Occipital lobe (tissue), 2 donors: ENCODE data around the gene TFAP2A. TPM values are rescaled to one million over a fixed set of nuclear protein-coding genes. Genes with fewer than 3 reads are reported as not detected.

ENCODE experiments used
- DNase-seq: peaks from one replicate; lab custom pipeline; 2025; lab: John Stamatoyannopoulos, UW
- total RNA-seq: library from RNA; depleted of rRNA; stranded (reverse); fragments of >200 nt; gene quantifications from one replicate; pipeline ENCODE4 v1.2.3, GENCODE V29; 2014

TFAP2A gene
- total RNA-seq, 1 donor from 2014 or later, result not detected

GRCh38 chr6:10425975-10426780, 11.3 kb upstream of the TFAP2A start:
- DNase-seq, result no peak

- DNase-seq, result no peak
These were observed 10.5 kb upstream of the TFAP2A start for GRCh38 chr6:10425176-10425974.

GRCh38 chr6:10424040-10424439, 9.2 kb upstream of the TFAP2A start:
- DNase-seq, result no peak

- DNase-seq, result no peak
These were observed 7.8 kb upstream of the TFAP2A start for GRCh38 chr6:10422737-10423034.

- DNase-seq, result no peak
These were observed 7.3 kb upstream of the TFAP2A start for GRCh38 chr6:10421921-10422736.

- DNase-seq, result no peak
These were observed 6.5 kb upstream of the TFAP2A start for GRCh38 chr6:10421158-10421920.

- no peak for DNase-seq
These were observed 5.8 kb upstream of the TFAP2A start for GRCh38 chr6:10420546-10421157.

GRCh38 chr6:10419749-10420545, 5.1 kb upstream of the TFAP2A start:
- no peak for DNase-seq

GRCh38 chr6:10418862-10419748, 4.2 kb upstream of the TFAP2A start:
- no peak for DNase-seq

GRCh38 chr6:10418361-10418861, 3.5 kb upstream of the TFAP2A start:
- DNase-seq, result no peak

- no peak for DNase-seq
These were observed 2.8 kb upstream of the TFAP2A start for GRCh38 chr6:10417681-10418104.

- DNase-seq, result no peak
These were observed 2.2 kb upstream of the TFAP2A start for GRCh38 chr6:10416863-10417641.

- DNase-seq, result no peak
These were observed 1.6 kb upstream of the TFAP2A start for GRCh38 chr6:10416516-10416862.

GRCh38 chr6:10415617-10416480, 975 bp upstream of the TFAP2A start:
- DNase-seq, result no peak

- no peak for DNase-seq
These were observed 780 bp downstream of the TFAP2A start for GRCh38 chr6:10413850-10414738.

- DNase-seq, result no peak
These were observed 1.5 kb downstream of the TFAP2A start for GRCh38 chr6:10413262-10413849.
